SK-N-SH treated with all-trans-retinoic acid at 6 μM for 48 hours (cell line): Measurements from ENCODE around the gene MESD.

Source experiments
- ZFP3 ChIP-seq: fragments of 250-450 bp; sonication (Bioruptor Pico); IDR thresholded peaks from 2 replicates; pipeline ENCODE4 v1.5.0; 2020; ENCODE audit warnings: mild to moderate bottlenecking, moderate library complexity
- ZNF70 ChIP-seq: fragments of 450-650 bp; formaldehyde crosslinking; IDR thresholded peaks from 2 replicates; pipeline ENCODE4 v1.5.0; 2020; ENCODE audit warnings: mild to moderate bottlenecking, moderate library complexity

GRCh38 chr15:80974914-80975313, 14.7 kb downstream of the MESD start:
- no peak for TF ChIP-seq ZNF70 (CRISPR knock-in tag)
- no peak for TF ChIP-seq ZFP3 (CRISPR knock-in tag)
